GM19468 (cell line): ENCODE measurements around the gene LDB2.

Source experiments
- ATAC-seq: cut with Tn5 transposase; IDR thresholded peaks from one replicate; pipeline ENCODE4 v1.9.1; 2021; ENCODE audit warnings: mild to moderate bottlenecking, moderate library complexity, moderate number of reproducible peaks; ENCODE audit not compliant: unreplicated experiment; ENCODE audit errors: extremely low read depth

Gene LDB2

DNA sequence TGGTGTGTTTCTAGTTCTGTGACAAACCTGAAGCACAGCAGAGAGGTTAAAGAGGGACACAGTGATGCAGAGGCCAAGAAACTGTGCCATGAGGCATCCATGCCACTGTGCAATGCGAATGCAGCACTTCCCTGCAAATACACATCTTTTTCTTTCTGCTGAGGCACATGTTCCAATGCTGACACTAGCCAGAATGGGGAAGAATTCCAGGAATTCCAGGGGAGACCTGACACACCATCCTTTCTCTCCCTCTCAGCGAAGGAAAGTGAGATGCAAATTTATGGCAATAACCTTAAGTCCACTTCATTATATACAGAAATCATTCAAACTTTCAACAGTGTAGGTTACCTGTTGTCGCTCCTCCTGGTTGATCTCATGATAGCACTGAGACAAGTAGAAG is 204.8 kb downstream of the LDB2 start:
- ATAC-seq, result no peak

- no peak for ATAC-seq
These were observed 205.4 kb downstream of the LDB2 start for GRCh38 chr4:16692961-16693506.

DNA sequence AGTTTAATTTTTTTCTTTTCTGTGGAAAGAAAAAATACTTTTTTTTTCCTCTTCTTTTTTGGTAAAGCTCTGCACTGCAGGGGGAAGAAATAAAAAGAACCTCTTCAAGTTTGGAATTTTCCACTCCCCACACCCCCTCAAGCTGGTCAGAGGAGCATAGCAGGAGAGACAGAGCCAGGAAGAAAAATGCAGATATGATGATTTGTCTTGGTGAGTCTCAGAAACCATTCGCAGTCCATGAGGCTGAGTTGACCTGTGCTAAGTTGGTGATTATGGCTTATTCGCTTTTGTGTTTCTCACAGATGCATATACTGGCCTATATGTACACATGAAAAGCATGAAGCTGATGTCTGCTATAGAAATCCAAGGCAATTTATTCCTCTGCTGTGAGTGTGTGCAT is 205.9 kb downstream of the LDB2 start:
- ATAC-seq, result no peak

GRCh38 chr4:16692046-16692445 is 206.4 kb downstream of the LDB2 start:
- no peak for ATAC-seq

DNA sequence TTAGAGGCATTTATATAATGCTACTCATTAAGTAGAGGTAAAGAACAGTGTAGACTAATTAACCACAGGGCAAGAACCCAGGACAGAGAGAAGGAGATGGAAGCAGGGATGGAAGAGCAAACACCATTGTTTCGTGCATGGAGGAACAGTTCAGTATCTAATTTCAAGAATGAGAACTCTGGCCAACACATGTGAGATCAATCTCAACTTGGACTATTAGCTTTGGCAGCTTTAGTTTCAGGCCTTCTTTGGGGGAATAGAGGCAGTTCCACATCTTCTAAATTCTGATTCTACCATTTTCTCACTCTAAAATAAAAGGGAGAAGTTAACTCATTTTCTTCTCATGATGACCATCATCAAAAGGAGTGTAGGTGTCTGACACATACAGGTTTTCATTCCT is 207.0 kb downstream of the LDB2 start:
- no peak for ATAC-seq

DNA sequence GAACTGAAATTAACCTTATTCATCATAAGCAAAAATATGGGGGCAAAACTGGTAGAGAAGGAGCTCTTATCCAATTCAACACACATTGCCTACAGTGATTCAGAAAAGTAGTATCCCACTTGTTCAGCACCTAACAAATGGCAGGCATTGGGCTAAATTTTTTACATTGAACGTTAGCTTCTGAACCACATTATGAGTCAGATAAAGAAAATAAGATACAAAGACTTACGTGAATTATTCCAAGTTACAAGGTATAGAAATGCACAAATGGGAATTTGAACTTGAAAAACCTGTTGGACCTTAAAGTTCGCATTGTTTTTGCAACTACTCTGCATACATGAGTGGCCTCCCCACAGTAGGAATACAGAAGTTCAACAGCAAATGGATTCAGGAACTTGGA is 210.6 kb downstream of the LDB2 start:
- no peak for ATAC-seq

GRCh38 chr4:16687011-16687410 is 211.4 kb downstream of the LDB2 start:
- no peak for ATAC-seq

GRCh38 chr4:16686195-16686594 is 212.2 kb downstream of the LDB2 start:
- ATAC-seq, result no peak

- no peak for ATAC-seq
These were observed 212.9 kb downstream of the LDB2 start for GRCh38 chr4:16685536-16685935.

DNA sequence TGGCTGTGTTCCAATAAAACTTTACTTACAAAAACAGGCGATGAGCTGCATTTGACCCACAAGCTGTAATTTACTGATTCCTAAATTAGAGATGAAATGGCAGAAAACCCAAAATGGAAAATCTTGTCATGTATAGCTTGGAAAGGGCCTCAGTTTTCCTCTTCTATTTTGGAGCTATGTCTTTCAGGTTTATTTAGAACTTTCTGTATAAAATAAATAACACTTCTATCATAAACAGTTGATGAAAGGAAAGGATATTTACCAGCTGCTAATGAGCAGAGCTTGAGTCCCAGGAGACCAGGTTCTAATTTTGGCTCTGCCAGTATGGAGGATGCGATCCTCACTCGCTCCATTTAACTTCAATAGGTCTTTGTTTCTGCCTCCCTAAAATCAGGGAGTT is 213.5 kb downstream of the LDB2 start:
- no peak for ATAC-seq

DNA sequence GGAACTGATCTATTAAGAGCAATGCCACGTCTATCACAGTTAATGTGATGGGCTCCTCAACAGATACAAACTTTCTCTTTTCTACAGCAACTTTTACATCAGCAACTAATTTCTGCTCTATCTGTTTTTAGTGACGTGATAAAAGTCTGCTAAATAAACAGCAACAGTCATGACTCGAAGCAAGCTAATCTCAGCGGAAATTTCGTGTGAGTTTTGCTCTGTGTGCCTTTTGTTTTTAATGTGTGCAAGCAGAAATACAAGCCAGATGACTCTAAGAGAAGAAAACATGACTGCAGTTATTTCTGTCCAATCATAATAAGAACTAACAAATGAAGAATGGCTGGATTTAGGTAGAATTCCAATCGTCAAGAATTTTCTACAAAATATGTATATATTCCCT is 214.3 kb downstream of the LDB2 start:
- no peak for ATAC-seq

DNA sequence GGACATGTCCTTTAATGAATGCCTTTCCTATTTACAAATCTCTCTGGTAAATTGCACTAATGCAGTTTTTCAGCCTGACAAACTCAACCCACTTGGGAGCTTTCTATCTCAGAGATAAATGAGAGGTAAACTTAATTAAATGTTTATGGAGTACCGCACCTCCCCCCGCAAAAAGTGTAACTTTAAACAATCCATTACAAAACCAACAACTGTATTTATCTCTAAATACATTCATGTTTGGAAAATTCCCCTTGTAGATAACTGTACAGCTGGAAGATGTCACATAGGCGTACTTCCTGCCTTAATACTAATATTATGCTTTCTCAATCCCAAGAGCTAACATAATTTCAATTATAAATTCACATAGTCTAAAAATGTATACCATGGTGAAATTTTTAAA is 215.5 kb downstream of the LDB2 start:
- no peak for ATAC-seq

DNA sequence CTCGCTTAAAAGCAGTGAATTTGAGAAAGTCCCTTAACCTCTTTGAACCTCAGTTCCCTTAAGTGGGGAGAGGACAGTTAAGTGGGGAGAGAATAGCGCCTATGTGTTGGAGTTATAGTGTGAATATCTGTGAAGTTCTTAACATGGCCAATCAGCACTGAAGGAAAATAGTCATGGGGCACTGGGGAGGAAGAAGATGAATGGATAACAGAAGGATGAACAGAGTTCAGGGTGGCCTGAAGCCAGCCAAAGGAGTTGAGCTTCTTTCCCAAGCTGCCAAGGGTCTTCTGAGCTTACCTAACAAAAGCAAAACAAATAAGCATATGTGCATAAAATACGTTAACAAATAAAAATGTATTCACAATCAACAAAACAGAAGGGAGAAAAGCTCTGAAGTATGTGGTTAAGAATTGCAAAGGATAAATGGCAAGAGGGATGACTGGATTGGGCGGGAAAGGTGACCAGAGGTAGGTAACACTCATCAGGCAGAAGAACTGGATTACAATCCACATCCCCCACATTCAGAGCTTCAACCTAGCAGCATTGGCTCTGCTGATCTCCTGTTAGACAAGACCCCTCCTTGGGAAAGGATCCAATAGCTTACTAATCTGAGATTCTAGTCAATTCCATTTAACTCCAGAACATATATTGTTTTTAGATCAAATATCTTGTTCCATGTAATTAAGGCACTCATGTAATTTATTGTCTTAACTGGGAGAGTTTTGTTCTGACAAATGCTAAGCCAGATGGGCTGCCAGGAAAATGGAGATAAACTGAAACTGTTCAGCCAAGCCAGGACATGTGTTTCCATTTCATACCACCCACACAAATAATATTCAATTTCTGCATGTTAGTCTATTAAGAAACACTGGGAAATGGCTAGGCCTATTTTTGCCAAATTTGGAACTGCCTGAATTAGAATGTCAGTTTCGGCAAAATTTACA is 221.2 kb downstream of the LDB2 start:
- no peak for ATAC-seq

- ATAC-seq, result no peak
These were observed 222.1 kb downstream of the LDB2 start for GRCh38 chr4:16676230-16676770.

DNA sequence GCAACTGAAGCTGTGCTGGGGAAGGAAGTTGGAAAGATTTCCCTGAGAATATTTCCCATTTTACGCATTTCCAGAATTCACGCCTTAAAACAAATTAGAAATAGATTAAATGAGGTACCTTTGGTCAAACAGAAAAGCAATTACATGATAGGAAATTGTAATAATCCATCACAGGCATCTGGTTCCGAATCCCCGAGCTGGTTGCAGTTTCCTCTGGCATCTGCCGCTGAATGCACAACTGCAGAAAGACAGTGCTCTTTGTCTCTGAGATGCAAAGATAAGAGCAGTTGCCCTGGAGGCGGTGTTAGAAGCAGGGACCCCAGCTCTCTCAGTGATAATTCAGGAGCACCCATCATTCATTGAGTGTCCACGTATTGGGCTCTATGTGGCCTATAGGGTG is 224.4 kb downstream of the LDB2 start:
- no peak for ATAC-seq

- no peak for ATAC-seq
These were observed 226.0 kb downstream of the LDB2 start for GRCh38 chr4:16672421-16672820.

GRCh38 chr4:16671741-16672140 is 226.7 kb downstream of the LDB2 start:
- ATAC-seq, result no peak

- no peak for ATAC-seq
These were observed 227.7 kb downstream of the LDB2 start for GRCh38 chr4:16670727-16671126.

DNA sequence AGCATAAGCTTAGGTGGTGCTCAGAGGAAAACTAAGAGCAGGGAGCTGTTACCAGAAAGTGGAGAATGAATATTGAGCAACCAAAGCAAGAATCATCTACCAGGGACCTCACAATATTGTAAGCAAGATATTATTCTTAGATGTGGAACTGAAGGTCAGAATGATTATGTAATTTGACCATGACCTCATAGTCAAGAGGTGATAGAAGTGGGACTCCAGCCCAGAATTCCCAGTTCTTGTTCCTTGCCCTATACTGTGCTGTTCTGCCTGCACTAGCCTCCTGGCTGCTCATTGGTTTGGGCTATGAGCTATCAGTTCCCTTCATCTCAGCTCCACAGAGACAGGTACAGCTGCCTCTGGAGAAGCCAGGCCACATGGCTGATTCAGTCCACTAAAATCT is 229.4 kb downstream of the LDB2 start:
- no peak for ATAC-seq

DNA sequence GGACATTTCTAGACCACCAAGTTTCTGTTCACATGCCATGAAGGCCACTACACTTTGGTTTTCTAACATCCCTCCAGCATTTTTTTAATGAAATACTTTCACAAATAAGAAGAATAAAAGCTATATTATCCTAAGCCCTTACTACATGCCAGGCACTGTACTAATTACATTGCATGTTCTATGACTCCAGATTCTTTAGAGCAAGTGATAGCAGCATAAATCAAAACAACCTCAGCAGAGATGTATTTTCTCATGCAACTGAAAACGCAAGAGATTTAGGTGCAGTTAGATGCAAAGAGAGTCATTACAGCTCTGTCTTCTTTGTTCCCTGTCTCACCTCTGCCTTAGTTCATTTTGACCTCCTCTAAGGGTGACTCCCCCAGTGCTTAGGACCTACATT is 230.0 kb downstream of the LDB2 start:
- no peak for ATAC-seq

DNA sequence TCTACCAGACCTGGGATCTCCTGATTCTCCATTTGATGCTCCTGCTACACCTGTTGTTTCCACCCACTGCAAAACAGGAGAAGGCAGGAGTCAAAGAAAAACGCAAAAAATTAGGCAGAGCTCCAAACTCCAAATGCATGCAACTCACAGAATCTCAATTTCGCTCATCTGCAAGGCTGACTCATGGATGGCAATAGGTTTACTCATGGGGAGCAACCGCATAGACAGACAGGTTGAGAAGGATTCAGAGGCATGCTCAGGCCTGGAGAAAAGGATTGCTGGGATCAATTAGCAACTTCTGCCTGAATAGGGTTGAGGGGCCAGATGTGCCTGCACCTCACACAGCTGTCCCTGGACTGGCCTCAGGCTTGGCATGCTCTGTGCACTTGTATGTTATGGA is 231.0 kb downstream of the LDB2 start:
- no peak for ATAC-seq
